ENCODE results near the gene DYDC2.

The DYDC2 gene

GRCh38 chr10:80408242-80409101 lies 51.9 kb downstream of the DYDC2 start, which contains the start of gene PRXL2A:
Gene PRXL2A (plus strand): TSS chr10:80408551. CDS start chr10:80420468, 11,917 bp downstream.
- DNase-seq (ENCODE audit: insufficient read length, low spot score) (peak; percentile 95), FAIRE-seq (peak; percentile 82)
- TF ChIP-seq TAF1 (IDR thresholded peaks at IDR 0.05; ENCODE audit: low read depth, low read length) (no peak), POLR2AphosphoS5 (IDR thresholded peaks at IDR 0.05; ENCODE audit: low read depth, low read length) (no peak), POU2F2 (IDR thresholded peaks at IDR 0.05; ENCODE audit: low read depth, low read length) (no peak), SPI1 (IDR thresholded peaks at IDR 0.05; ENCODE audit: low read depth, low read length) (no peak), PAX5 (IDR thresholded peaks at IDR 0.05; ENCODE audit: insufficient read depth, low read length, severe bottlenecking) (no peak), POLR2A (IDR thresholded peaks at IDR 0.05; ENCODE audit: low read depth, low read length) (no peak)

GRCh38 chr10:80409121-80409520 lies 52.5 kb downstream of the DYDC2 start:
- no peak for TF ChIP-seq SPI1 (IDR thresholded peaks at IDR 0.05; ENCODE audit: low read depth, low read length)
- TF ChIP-seq POLR2AphosphoS5 (IDR thresholded peaks at IDR 0.05; ENCODE audit: low read depth, low read length): no peak
- TF ChIP-seq POLR2A (IDR thresholded peaks at IDR 0.05; ENCODE audit: low read depth, low read length): no peak
- no peak for TF ChIP-seq POU2F2 (IDR thresholded peaks at IDR 0.05; ENCODE audit: low read depth, low read length)
- no peak for TF ChIP-seq PAX5 (IDR thresholded peaks at IDR 0.05; ENCODE audit: insufficient read depth, low read length, severe bottlenecking)
- no peak for TF ChIP-seq TAF1 (IDR thresholded peaks at IDR 0.05; ENCODE audit: low read depth, low read length)
- no peak for FAIRE-seq
- no peak for DNase-seq (ENCODE audit: insufficient read length, low spot score)

GRCh38 chr10:80410122-80410521 lies 53.5 kb downstream of the DYDC2 start:
- DNase-seq (ENCODE audit: insufficient read length, low spot score) (no peak), FAIRE-seq (no peak)
- TF ChIP-seq POLR2AphosphoS5 (IDR thresholded peaks at IDR 0.05; ENCODE audit: low read depth, low read length) (no peak), POU2F2 (IDR thresholded peaks at IDR 0.05; ENCODE audit: low read depth, low read length) (no peak), PAX5 (IDR thresholded peaks at IDR 0.05; ENCODE audit: insufficient read depth, low read length, severe bottlenecking) (no peak), TAF1 (IDR thresholded peaks at IDR 0.05; ENCODE audit: low read depth, low read length) (no peak), SPI1 (IDR thresholded peaks at IDR 0.05; ENCODE audit: low read depth, low read length) (no peak), POLR2A (IDR thresholded peaks at IDR 0.05; ENCODE audit: low read depth, low read length) (no peak)

GRCh38 chr10:80410578-80411145 lies 54.1 kb downstream of the DYDC2 start:
- TF ChIP-seq POU2F2 (IDR thresholded peaks at IDR 0.05; ENCODE audit: low read depth, low read length) (no peak), POLR2A (IDR thresholded peaks at IDR 0.05; ENCODE audit: low read depth, low read length) (no peak), TAF1 (IDR thresholded peaks at IDR 0.05; ENCODE audit: low read depth, low read length) (no peak), SPI1 (IDR thresholded peaks at IDR 0.05; ENCODE audit: low read depth, low read length) (no peak), PAX5 (IDR thresholded peaks at IDR 0.05; ENCODE audit: insufficient read depth, low read length, severe bottlenecking) (no peak), POLR2AphosphoS5 (IDR thresholded peaks at IDR 0.05; ENCODE audit: low read depth, low read length) (no peak)
- DNase-seq (ENCODE audit: insufficient read length, low spot score) (no peak), FAIRE-seq (no peak)

GRCh38 chr10:80411267-80411668 lies 54.7 kb downstream of the DYDC2 start:
- TF ChIP-seq POU2F2 (IDR thresholded peaks at IDR 0.05; ENCODE audit: low read depth, low read length): no peak
- no peak for TF ChIP-seq TAF1 (IDR thresholded peaks at IDR 0.05; ENCODE audit: low read depth, low read length)
- no peak for TF ChIP-seq PAX5 (IDR thresholded peaks at IDR 0.05; ENCODE audit: insufficient read depth, low read length, severe bottlenecking)
- no peak for TF ChIP-seq SPI1 (IDR thresholded peaks at IDR 0.05; ENCODE audit: low read depth, low read length)
- no peak for TF ChIP-seq POLR2AphosphoS5 (IDR thresholded peaks at IDR 0.05; ENCODE audit: low read depth, low read length)
- TF ChIP-seq POLR2A (IDR thresholded peaks at IDR 0.05; ENCODE audit: low read depth, low read length): no peak

GRCh38 chr10:80411681-80412220 lies 55.2 kb downstream of the DYDC2 start:
- DNase-seq (ENCODE audit: insufficient read length, low spot score) (no peak), FAIRE-seq (no peak)
- TF ChIP-seq PAX5 (IDR thresholded peaks at IDR 0.05; ENCODE audit: insufficient read depth, low read length, severe bottlenecking): no peak
- no peak for TF ChIP-seq POLR2A (IDR thresholded peaks at IDR 0.05; ENCODE audit: low read depth, low read length)
- TF ChIP-seq POLR2AphosphoS5 (IDR thresholded peaks at IDR 0.05; ENCODE audit: low read depth, low read length): no peak
- TF ChIP-seq SPI1 (IDR thresholded peaks at IDR 0.05; ENCODE audit: low read depth, low read length): no peak
- no peak for TF ChIP-seq POU2F2 (IDR thresholded peaks at IDR 0.05; ENCODE audit: low read depth, low read length)
- no peak for TF ChIP-seq TAF1 (IDR thresholded peaks at IDR 0.05; ENCODE audit: low read depth, low read length)

More at GRCh38 chr10:80411267-80411668, 54.7 kb downstream of the DYDC2 start:
- FAIRE-seq (no peak), DNase-seq (ENCODE audit: insufficient read length, low spot score) (no peak)

- no peak for DNase-seq (ENCODE audit: insufficient read length, low spot score)
- FAIRE-seq: no peak
- TF ChIP-seq POU2F2 (IDR thresholded peaks at IDR 0.05; ENCODE audit: low read depth, low read length): no peak
Observed at GRCh38 chr10:80412486-80412885, 55.9 kb downstream of the DYDC2 start.

- FAIRE-seq: no peak
- TF ChIP-seq TAF1 (IDR thresholded peaks at IDR 0.05; ENCODE audit: low read depth, low read length) (no peak), POLR2A (IDR thresholded peaks at IDR 0.05; ENCODE audit: low read depth, low read length) (no peak)
- no peak for DNase-seq (ENCODE audit: insufficient read length, low spot score)
Observed at GRCh38 chr10:80413271-80413996, 56.9 kb downstream of the DYDC2 start.
